ENCODE data around the gene FIGNL2. TPM values are rescaled to one million over a fixed set of nuclear protein-coding genes. Genes with fewer than 3 reads are reported as not detected.
A peak's percentile ranks its signal among the peaks of the same experiment; 100 is the strongest.

The FIGNL2 gene
- total RNA-seq, 4 donors from 2014 or later = 0.17 to 0.49 (median 0.29) TPM; not detected in 1

GRCh38 chr12:51814311-51815088 is 34.0 kb downstream of the FIGNL2 start:
- H3K4me3 ChIP-seq (ENCODE audit: low read depth, poor library complexity, severe bottlenecking) = peak overlapping the region; percentile 36
- 5 to 8% methylated on average over 16 to 24 of the region's 100 CpGs for WGBS, 2 donors
- no peak for TF ChIP-seq POLR2A (IDR thresholded peaks at IDR 0.05)
- TF ChIP-seq, protein P1, sequence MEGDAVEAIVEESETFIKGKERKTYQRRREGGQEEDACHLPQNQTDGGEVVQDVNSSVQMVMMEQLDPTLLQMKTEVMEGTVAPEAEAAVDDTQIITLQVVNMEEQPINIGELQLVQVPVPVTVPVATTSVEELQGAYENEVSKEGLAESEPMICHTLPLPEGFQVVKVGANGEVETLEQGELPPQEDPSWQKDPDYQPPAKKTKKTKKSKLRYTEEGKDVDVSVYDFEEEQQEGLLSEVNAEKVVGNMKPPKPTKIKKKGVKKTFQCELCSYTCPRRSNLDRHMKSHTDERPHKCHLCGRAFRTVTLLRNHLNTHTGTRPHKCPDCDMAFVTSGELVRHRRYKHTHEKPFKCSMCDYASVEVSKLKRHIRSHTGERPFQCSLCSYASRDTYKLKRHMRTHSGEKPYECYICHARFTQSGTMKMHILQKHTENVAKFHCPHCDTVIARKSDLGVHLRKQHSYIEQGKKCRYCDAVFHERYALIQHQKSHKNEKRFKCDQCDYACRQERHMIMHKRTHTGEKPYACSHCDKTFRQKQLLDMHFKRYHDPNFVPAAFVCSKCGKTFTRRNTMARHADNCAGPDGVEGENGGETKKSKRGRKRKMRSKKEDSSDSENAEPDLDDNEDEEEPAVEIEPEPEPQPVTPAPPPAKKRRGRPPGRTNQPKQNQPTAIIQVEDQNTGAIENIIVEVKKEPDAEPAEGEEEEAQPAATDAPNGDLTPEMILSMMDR (IDR thresholded peaks at IDR 0.05) = no peak
- intact Hi-C loops (cut with DNase I; ENCODE audit: low total_unique reads) = no loop called here
- DNase-seq (ENCODE audit: low spot score in 2 of 2) = peak in 1 of 2 donors; percentile 93

GRCh38 chr12:51813931-51814310 is 34.6 kb downstream of the FIGNL2 start:
- intact Hi-C loops (cut with DNase I; ENCODE audit: low total_unique reads) = no loop called here
- no peak for DNase-seq (ENCODE audit: low spot score in 2 of 2)
- WGBS, 2 donors = 28 to 57% methylated on average over 7 to 8 of the region's 34 CpGs
- TF ChIP-seq, protein P1 (IDR thresholded peaks at IDR 0.05) = no peak
- TF ChIP-seq POLR2A (IDR thresholded peaks at IDR 0.05) = no peak
- H3K4me3 ChIP-seq (ENCODE audit: low read depth, poor library complexity, severe bottlenecking) = no peak overlapping the region

DNA sequence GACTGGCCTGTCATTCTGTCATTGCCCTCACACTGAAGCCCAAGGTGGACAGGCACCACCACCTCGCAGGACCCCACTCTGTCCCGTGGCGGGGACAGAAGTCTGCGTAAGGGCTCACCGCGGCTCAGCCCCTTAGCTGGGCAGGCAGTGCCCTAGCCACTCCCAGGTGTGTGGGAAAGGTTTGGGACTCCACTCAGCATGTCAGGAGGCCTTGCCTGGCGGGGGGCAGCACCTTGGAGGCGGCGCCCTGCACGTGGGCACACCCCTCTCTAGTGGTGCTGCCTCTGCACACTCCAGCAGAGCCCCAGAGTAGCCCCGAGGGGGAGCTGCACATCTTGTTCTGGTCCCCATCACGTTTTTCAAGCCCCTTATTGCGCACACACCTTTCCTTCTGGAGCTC is 35.6 kb downstream of the FIGNL2 start:
- TF ChIP-seq, protein P1 (IDR thresholded peaks at IDR 0.05) = no peak
- no peak overlapping the region for H3K4me3 ChIP-seq (ENCODE audit: low read depth, poor library complexity, severe bottlenecking)
- intact Hi-C loops (cut with DNase I; ENCODE audit: low total_unique reads) = no loop called here
- no peak for DNase-seq (ENCODE audit: low spot score in 2 of 2)
- 76 to 84% methylated on average over 10 to 13 of the region's 13 CpGs for WGBS, 2 donors

DNA sequence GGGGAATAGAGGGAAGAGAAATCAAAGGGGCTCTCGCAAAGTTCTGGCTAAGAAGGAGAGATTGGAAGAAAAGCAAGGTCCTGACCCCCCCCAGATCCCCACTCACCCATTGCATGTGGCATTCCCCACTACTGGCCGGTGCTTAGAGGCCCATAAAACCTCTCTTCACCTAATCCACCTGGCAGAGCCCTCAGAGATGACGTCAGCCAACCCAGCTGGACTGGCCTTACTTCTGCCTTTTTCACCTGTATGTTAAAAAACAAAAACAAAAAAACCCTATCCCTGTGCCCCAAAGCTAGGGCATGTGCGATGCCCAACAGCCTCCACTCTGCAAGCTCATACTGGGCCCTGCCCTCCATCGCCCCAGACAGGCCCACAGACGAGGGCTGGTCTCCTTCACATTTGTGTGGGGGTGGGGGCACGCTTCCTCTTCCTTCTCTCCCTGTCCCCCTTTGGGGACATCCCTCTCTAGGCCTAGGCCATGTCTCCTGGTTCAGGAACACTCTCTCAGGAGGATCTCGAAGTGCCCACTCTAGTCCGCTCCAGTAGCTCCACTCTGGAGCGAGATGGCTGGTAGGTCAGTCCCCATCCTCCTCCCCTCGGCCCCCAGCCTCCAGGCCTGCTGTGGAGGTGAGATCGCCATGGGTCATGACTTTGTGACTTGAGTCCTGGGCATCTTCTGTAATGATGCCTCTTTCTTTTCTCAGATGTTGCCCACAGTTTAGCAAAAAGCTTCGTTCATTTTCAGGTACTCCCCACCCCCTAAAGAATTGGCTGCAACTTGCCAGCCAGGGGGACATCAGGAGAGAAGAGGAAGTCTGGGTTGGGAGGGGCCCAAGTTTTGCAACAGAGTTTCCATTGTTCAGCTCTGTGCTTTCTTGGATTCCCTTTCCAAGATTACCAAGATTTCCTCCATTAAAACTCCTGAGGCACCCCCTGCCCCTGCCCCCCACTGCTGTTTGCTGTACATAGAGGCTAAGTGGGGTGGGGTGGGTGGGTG is 37.0 kb downstream of the FIGNL2 start:
- WGBS, 2 donors = 66% methylated on average over 13 of the region's 13 CpGs
- TF ChIP-seq, protein P1 (IDR thresholded peaks at IDR 0.05) = no peak
- TF ChIP-seq POLR2A (IDR thresholded peaks at IDR 0.05) = no peak
- no peak overlapping the region for H3K4me3 ChIP-seq (ENCODE audit: low read depth, poor library complexity, severe bottlenecking)
- no peak for DNase-seq (ENCODE audit: low spot score in 2 of 2)
- intact Hi-C loops (cut with DNase I; ENCODE audit: low total_unique reads) = no loop called here

- intact Hi-C loops (cut with DNase I; ENCODE audit: low total_unique reads) = no loop called here
- 64 to 73% methylated on average over 3 of the region's 3 CpGs for WGBS, 2 donors
- DNase-seq (ENCODE audit: low spot score in 2 of 2) = peak in 1 of 2 donors; percentile 2
- TF ChIP-seq, protein P1 (IDR thresholded peaks at IDR 0.05) = no peak
- no peak for TF ChIP-seq POLR2A (IDR thresholded peaks at IDR 0.05)
- H3K4me3 ChIP-seq (ENCODE audit: low read depth, poor library complexity, severe bottlenecking) = no peak overlapping the region
Measured at GRCh38 chr12:51809193-51809592, 39.3 kb downstream of the FIGNL2 start.

Measured in lower leg skin (tissue), 4 donors.